NCI-H2107 (cell line): Measurements from ENCODE around the gene TNFSF12.

Source experiments
- DNase-seq: peaks from one replicate; lab custom pipeline; 2025; lab: John Stamatoyannopoulos, UW

Gene TNFSF12, protein sequence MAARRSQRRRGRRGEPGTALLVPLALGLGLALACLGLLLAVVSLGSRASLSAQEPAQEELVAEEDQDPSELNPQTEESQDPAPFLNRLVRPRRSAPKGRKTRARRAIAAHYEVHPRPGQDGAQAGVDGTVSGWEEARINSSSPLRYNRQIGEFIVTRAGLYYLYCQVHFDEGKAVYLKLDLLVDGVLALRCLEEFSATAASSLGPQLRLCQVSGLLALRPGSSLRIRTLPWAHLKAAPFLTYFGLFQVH

DNA sequence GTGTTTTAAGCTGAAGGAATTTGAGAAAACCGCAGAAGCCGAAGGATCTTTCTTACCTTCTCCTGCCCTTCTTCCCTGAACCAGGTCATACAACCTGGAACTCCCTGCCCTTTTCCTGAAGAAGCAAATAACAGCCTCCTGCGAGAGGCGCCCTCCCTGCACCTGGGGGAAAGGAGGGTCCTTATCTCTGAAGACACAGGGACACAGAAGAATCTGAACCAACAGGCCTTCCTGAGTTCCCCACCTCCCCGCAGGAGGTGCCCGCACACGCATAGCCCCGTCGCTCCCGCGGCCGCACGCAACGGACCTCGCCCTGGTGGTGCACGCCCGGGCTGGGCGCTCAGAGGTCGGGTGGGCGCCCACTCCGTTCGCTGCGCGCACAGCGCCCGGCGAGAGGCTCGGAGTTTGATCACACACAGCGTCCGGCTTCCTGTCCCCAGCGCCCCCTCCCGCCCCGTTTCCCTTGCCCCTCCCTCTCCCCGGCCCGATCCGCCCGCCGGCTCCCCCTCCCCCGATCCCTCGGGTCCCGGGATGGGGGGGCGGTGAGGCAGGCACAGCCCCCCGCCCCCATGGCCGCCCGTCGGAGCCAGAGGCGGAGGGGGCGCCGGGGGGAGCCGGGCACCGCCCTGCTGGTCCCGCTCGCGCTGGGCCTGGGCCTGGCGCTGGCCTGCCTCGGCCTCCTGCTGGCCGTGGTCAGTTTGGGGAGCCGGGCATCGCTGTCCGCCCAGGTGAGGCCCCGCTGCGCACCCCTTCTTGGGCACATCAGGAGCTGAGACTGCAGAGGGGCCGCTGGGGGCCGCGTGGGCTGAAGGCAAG, at the start of gene TNFSF12:
Gene TNFSF12 (plus strand): TSS at position 474 of the 816 bp plus-strand sequence. CDS start 96 bp downstream, at position 570.
- DNase-seq: no peak

DNA sequence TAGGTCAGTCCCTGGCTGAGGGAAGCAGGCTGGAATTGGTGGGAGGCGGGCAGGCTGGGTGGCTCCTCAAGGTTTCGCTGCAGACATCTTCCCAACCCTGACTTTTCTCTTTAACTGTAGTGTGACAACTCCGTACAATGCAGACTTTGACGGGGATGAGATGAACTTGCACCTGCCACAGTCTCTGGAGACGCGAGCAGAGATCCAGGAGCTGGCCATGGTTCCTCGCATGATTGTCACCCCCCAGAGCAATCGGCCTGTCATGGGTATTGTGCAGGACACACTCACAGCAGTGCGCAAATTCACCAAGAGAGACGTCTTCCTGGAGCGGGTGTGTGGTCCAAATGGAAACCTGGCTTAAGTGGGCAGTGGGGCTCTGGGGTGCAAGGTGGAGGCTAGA, 49.7 kb upstream of the TNFSF12 start:
- DNase-seq: no peak

DNA sequence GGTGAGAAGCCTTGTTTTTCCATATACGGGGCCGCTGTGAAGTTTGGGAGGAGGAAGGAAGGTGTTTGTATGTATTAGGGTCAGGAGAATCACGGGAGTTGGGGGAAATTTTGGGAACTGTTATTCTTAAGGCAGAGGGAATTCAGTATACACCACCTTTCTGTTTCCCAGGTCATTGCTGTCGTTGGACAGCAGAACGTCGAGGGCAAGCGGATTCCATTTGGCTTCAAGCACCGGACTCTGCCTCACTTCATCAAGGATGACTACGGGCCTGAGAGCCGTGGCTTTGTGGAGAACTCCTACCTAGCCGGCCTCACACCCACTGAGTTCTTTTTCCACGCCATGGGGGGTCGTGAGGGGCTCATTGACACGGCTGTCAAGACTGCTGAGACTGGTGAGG, 47.1 kb upstream of the TNFSF12 start:
- DNase-seq: no peak

DNA sequence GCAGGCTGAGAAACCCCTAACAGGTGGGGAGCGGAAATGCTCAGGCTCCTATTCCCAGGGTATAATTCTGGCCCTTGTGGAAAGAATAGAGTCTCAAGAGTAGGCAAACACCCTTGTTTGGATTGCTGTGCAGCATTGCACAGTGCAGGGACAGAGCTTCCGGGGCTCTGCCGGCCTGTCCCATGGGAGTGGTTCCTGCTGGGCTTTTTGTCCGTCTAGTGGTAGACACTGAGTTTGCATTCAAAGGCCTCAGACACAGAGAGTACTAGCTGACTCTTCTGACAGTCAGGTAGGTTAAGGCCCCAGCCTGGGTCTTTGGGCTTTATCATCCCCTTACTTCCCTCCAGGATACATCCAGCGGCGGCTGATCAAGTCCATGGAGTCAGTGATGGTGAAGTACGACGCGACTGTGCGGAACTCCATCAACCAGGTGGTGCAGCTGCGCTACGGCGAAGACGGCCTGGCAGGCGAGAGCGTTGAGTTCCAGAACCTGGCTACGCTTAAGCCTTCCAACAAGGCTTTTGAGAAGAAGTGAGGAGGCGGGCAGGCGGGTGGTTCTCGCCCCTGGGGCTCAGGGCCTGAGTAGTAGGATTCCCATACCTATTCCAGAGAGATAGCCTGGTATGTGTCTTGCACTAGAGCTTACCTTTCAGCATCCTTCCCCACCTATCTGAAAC, 46.5 kb upstream of the TNFSF12 start:
- no peak for DNase-seq

DNA sequence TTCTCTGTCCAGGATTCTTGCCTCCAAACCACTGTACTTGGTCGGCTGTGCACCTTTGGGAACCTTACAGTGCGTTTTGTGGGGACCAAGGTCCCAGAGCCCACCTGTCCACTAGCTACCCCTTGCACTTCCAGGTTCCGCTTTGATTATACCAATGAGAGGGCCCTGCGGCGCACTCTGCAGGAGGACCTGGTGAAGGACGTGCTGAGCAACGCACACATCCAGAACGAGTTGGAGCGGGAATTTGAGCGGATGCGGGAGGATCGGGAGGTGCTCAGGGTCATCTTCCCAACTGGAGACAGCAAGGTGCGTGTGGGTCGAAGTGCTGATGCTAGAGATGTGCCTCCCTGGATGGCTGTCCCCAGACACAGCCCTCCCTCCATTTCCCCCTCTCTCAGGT, 45.9 kb upstream of the TNFSF12 start:
- no peak for DNase-seq

DNA sequence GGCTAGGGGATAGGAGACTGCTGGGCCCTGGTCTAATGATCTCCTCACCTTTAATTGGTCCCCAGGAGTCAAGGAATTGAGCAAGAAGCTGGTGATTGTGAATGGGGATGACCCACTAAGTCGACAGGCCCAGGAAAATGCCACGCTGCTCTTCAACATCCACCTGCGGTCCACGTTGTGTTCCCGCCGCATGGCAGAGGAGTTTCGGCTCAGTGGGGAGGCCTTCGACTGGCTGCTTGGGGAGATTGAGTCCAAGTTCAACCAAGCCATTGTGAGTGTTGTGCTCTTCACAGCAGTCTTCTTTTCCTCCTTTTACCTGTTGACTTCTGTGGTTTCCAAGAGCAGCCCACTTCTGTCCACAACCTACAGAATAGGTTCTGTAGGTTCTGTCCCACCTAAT, 45.3 kb upstream of the TNFSF12 start:
- DNase-seq: no peak

DNA sequence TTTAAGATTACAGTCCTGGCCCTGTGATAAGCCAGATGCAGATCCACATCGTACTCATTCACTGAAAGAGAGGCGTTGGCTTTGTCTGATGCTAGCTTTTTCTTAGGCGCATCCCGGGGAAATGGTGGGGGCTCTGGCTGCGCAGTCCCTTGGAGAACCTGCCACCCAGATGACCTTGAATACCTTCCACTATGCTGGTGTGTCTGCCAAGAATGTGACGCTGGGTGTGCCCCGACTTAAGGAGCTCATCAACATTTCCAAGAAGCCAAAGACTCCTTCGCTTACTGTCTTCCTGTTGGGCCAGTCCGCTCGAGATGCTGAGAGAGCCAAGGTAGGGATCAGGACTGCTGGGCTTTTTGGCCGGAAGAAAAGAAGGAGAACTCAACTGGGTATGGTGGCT, 40.7 kb upstream of the TNFSF12 start:
- no peak for DNase-seq

DNA sequence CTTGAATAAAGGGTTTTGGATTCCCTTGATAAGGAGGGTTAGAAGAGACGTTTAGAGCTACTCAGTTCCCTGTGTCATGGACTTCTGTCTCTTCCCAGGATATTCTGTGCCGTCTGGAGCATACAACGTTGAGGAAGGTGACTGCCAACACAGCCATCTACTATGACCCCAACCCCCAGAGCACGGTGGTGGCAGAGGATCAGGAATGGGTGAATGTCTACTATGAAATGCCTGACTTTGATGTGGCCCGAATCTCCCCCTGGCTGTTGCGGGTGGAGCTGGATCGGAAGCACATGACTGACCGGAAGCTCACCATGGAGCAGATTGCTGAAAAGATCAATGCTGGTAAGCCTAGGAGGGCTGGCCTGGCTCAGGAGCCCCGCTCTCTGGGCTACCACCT, 40.0 kb upstream of the TNFSF12 start:
- no peak for DNase-seq

DNA sequence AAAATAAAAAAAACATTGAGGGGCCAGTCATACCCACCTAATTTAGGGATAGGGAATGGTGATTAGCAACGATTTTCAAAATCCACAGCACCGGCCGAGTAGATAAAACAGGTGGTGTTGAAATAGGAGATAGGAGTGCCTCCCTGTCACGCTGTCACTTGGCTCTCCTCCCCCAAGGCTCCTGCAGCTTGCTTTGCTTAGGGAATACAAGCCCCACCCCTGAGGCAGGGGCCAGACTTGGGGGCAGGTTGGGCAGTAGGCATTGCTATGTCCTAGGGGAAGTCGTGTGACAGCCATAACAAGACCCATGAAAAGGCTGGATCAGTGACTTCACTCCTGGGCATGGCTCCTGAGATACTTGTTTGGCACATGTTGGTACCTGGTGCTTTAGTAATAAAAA, 38.9 kb upstream of the TNFSF12 start:
- DNase-seq: no peak

DNA sequence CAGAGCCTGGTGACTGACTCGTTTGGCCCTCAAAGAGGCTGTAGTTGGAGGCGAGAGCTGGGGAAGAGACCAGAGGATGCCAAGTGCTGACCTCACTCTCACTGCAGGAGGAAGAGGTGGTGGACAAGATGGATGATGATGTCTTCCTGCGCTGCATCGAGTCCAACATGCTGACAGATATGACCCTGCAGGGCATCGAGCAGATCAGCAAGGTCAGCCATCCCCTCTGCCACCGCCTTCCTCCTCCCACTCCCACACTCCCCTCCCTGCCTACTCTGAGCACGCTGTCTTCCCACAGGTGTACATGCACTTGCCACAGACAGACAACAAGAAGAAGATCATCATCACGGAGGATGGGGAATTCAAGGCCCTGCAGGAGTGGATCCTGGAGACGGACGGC, 37.8 kb upstream of the TNFSF12 start:
- DNase-seq: no peak

DNA sequence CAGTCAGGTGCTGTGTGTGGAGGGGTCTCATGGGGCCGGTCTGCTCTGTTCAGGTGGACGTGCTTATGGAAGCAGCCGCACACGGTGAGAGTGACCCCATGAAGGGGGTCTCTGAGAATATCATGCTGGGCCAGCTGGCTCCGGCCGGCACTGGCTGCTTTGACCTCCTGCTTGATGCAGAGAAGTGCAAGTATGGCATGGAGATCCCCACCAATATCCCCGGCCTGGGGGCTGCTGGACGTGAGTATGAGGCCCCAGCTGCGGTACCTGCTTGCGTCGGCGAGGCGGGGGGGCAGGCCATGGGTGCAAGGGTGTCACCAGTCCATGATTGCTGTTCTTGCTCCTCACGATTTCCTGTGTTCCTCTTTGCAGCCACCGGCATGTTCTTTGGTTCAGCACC, 36.8 kb upstream of the TNFSF12 start:
- DNase-seq: no peak

DNA sequence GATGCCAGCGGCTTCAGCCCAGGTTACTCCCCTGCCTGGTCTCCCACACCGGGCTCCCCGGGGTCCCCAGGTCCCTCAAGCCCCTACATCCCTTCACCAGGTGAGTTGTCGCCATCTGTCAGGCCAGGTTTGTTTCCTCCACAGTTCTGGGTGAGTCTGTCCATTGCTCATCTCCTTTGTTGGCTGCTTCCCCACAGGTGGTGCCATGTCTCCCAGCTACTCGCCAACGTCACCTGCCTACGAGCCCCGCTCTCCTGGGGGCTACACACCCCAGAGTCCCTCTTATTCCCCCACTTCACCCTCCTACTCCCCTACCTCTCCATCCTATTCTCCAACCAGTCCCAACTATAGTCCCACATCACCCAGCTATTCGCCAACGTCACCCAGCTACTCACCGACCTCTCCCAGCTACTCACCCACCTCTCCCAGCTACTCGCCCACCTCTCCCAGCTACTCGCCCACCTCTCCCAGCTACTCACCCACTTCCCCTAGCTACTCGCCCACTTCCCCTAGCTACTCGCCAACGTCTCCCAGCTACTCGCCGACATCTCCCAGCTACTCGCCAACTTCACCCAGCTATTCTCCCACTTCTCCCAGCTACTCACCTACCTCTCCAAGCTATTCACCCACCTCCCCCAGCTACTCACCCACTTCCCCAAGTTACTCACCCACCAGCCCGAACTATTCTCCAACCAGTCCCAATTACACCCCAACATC, 35.9 kb upstream of the TNFSF12 start:
- no peak for DNase-seq

DNA sequence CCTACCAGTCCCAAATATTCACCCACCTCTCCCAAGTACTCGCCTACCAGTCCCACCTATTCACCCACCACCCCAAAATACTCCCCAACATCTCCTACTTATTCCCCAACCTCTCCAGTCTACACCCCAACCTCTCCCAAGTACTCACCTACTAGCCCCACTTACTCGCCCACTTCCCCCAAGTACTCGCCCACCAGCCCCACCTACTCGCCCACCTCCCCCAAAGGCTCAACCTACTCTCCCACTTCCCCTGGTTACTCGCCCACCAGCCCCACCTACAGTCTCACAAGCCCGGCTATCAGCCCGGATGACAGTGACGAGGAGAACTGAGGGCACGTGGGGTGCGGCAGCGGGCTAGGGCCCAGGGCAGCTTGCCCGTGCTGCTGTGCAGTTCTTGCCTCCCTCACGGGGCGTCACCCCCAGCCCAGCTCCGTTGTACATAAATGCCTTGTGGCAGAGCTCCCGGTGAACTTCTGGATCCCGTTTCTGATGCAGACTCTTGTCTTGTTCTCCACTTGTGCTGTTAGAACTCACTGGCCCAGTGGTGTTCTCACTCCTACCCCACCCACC, 34.9 kb upstream of the TNFSF12 start:
- DNase-seq: no peak

DNA sequence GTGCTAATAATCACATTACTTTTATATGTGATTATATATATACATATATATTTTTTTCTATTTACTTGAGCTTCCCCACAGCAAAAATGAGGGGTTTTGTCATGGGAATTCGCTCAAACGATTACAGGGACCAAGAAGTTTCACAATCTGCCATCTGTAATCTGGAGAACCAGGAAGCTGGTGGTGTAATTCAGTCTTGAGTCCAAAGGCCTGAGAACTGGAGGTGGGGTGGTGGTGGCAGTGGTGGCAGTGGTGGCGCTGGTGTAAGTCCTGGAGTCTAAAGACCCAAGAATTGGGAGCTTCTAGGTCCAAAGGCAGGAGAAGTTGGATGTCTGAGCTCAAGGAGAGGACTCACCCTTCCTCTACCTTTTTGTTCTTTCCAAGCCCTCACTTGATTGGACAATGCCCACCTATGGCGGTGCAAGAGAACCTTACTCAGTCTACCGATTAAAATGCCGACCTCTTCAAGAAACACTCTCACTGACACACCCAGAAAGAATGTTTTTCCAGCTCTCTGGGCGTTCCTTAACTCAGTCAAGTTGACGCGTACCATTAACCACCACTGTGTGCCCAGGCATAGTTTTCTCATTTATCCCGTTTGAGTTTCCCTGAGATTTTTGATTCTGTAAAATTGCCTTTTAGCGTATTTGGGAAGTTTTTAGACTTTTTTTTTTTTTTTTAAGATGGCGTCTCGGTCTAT, 32.8 kb upstream of the TNFSF12 start:
- no peak for DNase-seq

DNA sequence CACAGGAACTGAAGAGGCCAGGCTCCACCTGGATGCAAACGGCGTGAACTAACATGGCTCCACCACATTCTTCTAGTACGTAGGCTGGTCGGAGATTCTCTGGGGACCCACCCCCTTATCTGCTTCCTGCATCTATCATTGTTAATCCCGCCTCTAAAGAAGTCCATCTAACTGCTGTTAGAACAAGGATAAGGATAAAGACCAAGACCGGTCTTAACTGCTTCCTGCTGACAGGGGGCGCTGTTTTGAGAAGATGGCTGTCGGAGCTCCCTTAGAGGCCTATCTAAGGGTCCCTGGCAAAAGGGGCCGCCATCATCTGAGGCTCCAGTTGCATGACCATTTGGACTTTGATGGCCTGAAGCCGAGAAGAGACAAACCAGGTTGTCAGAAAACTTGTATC, 25.8 kb upstream of the TNFSF12 start:
- DNase-seq: no peak

DNA sequence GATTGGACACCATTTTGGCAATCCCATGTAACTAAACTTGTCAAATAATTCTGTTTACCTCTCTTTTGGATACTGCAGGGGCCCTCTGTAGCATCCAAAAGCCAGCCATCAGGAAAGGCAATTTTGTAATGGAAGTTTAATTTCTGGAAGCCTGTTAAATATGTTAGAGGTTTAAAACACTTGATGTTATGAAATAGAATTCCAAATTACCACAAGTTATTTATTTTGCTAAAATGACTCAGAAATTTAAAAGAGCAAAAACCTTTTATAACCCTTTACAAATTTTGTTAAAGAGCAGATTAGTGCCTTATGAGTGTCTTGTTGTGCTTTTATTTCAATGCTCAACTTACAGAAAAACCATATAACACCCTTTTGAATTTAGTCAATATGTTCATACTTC, 20.0 kb upstream of the TNFSF12 start:
- DNase-seq: no peak

DNA sequence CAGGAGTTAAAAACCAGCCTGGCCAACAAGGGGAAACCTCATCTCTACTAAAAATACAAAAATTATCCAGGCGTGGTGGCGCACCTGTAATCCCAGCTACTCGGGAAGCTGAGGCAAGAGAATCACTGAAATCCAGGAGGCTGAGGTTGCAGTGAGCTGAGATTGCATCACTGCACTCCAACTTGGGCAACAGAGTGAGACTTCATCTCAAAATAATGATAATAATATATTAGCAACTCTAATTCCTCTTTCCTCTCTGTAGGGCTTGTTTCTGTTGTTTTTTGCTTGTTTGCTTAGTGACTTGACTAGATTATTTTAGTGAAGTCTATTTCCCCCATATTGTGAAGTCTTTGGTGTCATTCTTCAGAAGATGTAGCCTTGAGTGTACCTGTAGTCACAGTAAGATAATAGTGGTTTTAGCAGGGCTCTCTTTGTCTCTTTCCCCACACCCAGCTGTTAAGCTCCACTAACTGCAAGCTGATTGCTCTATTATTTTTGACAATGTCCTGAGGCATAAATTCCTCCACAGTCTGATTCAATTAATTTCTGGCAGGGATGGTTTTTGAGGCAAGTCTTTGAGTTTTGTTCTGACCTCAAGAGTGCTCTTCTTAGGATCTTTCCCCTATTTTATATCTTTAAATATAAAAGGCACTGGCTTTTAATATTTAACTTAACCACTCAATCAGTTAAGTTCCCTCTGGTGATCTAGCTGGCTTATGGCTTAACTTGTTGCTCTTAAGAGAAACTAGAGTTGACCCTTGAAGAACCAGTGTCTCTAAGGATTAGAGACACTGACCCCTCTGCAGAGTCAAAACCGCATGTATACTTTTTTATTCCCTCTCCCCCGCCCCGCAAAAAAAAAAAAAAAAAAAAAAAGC, 18.6 kb upstream of the TNFSF12 start:
- no peak for DNase-seq

DNA sequence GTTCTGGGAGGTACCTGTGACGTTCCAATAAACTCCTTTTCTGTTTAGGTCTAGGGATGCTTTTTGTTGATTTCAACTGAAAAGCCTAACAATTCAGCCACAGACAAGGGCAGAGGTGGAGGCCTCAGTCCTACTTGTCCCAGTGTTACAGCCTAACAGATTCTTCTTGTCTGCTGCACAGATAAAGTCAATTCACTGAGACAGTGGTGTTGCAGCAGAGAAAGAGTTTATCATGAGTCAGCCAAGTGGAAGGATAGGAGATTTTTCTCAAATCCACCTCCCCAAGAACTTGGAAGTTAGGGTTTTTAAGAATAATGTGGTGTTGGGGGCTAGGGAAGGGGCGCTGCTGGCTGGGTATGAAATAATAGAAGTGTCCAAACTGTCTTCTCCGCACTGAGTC, 10.8 kb upstream of the TNFSF12 start:
- no peak for DNase-seq

DNA sequence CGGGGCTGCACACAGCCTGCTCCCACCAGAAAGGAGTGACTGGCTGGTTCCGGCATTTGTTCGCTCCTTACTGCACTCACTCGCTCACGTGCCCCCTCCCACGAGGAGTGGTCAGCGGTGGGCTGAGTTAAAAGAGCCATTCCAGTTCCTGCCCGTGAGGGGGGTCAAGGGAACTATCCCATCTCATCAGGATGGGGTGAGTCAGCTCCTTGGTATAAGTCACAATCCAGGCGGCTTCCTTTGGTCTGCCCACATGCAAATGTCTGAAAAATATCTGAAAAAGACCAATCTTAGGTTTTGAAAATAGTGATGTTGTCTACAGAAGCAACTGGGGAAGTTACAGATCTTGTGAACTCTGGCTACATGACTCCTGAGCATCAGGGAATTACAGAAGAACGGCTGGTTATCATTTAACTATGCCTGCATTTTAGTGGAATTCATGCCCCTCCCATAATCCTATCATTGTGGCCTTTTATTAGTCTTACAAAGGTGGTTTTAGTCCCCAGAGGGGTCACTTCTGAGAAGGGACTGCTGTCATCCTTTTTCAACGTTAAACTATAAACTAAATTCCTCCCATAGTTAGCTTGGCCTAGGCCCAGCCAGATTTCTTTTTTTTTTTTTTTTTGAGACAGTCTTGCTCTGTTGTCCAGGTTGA, 9.8 kb upstream of the TNFSF12 start:
- no peak for DNase-seq

DNA sequence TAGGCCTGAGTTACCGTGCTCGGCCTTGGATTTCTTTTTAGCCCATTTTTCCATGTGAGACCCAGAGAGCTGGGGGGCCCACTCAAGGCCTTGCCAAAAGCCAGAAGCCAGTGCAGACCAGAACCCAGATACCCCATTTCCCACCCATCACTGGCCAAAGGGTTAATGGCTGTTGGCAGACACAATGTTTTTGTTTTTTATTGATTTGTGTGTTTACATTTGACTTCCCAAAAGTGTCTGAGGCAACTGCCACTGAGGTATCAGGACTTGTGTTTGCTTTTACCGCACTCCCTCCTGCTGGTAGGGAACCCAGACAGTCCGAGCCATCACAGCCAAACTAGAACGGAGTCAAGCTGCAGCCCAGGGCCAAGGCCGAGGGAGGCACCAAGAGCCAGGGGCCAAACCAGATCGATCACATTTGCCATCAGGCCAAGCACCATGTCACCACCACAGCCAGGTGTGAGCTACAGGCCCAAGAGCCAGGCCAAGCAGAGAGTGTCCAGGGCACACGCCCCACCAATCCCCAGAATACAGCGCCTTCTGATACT, 7.7 kb upstream of the TNFSF12 start:
- DNase-seq: no peak
